Endometrium (tissue), 2 donors: Measurements from ENCODE around the gene RPL7A.
"Not testable (repeated sequence)": the region's sequence is repeated elsewhere in the genome, so short reads cannot be mapped to it uniquely, and the experiment has no call there.

ENCODE experiments used
- FAIRE-seq: peaks from 2 replicates; lab custom pipeline; 2012; peaks lifted over from hg19 to GRCh38; lab: Jason Lieb, UNC
- donor health status: control.
- donor health status: control.

Gene RPL7A

DNA sequence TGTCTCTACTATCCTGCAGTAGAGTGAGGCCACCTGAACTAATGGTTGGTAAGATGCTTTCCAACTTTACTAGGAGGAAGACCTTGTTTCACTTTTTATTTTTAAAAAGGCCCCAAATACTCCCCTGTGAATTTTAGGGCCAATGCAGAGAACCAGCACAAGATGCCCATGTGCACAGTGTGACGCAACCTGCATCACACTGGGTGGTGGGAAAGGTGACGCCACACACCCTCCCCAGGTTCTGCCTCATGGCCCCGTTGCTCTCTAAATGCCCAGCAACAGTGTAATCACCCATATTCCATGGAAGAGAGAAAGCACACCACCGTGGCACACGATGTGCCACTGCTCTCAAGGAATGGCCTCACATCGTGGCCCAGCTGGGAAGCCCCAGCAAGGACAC lies 21.4 kb downstream of the RPL7A start:
- no peak for FAIRE-seq

GRCh38 chr9:133369933-133370332 lies 21.9 kb downstream of the RPL7A start:
- no peak for FAIRE-seq

- no peak for FAIRE-seq
These were observed 22.7 kb downstream of the RPL7A start for GRCh38 chr9:133370685-133371084.

- no peak for FAIRE-seq
These were observed 23.3 kb downstream of the RPL7A start for GRCh38 chr9:133371261-133371711.

- FAIRE-seq = no peak
These were observed 24.1 kb downstream of the RPL7A start for GRCh38 chr9:133372144-133372543.

DNA sequence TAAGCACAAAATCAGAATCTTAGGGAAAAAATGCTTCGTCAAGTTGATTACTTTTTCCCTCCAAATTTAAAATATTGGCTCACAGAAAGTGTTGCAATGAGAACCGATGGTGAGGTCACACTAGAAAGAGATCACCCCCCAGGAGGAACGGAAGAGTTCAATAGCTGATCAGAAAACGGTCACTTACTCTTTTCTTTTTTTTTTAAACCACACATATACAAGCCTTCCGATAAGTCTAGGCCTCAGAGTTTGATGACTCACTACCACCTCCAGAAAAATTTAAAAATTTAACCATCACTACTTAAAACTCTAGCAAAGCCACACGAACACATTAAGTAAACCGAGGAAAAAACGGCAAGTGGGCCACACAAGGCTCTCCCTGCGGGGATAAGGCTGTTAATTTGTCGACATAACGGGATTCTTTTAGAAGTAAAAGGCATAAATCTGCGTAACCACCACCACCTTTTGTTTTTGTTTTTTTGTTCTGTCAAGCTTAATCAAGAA lies 26.6 kb downstream of the RPL7A start:
- FAIRE-seq = no peak

DNA sequence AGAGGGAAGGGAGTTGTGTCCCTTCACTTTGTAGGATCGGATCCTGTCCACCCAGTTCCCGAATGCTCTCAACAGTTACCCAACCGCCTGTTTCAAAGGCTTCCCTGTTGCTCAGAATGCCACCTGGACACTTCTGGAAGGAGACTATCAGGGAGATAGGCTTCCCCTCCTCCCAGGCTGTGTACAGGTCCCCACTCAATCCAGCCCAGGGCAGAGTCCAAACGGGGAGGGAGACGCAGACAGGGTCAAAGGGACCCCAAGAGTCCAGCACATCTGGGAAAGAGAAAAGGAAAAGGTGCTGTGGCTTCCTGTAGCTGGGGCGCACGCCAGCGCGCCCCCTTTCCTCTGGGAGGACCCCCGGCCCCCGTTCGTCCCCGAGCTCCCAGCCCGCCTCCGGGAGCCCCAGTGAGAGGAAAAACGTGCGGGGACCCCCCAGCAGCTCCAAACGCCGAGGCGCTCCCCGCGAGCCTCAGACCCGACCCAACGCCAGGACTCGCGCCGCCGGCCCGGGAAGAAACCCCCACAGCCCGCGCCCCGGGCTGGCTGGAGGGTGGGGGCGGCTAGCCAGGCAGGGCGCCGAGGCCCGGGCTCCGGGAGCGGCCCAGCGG lies 27.2 kb downstream of the RPL7A start:
- FAIRE-seq = no peak

- FAIRE-seq = no peak
These were observed 28.0 kb downstream of the RPL7A start, which contains the start of the genes STKLD1 and SURF4 for GRCh38 chr9:133375724-133376654. STKLD1 (plus strand) TSS chr9:133376366; CDS start chr9:133376474, 108 bp downstream. SURF4 (minus strand) TSS chr9:133376060; CDS start chr9:133375969, 91 bp downstream.

DNA sequence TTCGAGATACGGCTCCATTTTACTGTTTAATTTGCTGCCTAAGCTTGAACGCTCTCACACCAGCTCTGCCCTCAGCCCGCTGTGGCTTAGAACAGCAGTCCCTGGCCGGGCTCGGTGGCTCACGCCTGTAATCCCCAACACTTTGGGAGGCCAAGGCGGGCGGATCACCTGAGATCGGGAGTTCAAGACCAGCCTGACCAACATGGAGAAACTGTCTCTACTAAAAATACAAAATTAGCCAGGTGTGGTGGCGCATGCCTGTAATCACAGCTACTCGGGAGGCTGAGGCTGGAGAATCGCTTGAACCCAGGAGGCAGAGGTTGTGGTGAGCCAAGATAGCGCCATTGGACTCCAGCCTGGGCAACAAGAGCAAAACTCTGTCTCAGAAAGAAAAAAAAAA lies 29.3 kb downstream of the RPL7A start:
- FAIRE-seq = not testable (repeated sequence)

DNA sequence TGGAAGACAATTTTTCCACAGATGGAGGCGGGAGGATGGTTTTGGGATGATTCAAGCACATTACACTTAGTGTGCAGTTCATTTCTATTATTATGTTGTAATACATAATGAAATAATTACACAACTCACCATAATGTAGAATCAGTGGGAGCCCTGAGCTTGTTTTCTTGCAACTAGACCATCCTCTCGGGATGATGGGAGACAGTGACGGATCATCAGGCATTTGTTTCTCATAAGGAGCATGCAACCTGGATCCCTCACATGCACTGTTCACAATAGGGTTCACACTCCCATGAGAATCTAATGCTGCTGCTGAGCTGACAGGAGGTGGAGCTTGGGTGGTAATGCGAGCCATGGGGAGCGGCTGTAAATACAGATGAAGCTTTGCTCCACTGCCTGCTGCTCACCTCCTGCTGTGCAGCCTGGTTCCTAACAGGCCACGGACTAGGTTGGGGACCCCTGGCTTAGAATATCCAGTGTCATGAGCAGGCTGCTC lies 29.8 kb downstream of the RPL7A start:
- FAIRE-seq = no peak

DNA sequence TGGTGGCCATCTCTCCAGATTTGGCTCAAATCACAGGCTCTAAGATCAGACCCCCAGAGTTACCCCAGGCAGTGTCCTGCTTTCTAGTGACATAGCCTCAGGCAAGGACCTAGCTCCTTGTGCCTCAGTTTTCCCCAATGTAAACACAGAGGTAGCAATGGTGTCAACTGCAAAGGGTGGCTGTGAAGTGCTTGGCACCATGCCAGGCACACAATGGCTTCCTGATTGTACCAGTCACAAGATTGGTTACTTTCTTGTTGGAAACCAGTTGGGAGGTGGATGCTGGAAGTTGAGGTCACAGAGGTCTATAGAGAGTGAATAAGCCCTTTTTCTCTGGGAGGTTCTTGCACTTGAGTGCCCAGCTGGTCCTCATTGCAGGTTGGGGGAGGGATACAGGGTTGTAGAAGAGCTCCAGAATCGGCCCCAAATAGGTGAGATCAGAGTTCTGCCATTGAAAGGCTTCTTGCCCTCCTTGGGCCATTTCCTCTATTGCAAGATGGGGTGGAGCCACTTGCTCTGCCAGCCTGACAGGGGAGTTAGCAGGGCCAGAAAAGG lies 30.5 kb downstream of the RPL7A start:
- no peak for FAIRE-seq

- no peak for FAIRE-seq
These were observed 31.4 kb downstream of the RPL7A start for GRCh38 chr9:133379153-133380086.

DNA sequence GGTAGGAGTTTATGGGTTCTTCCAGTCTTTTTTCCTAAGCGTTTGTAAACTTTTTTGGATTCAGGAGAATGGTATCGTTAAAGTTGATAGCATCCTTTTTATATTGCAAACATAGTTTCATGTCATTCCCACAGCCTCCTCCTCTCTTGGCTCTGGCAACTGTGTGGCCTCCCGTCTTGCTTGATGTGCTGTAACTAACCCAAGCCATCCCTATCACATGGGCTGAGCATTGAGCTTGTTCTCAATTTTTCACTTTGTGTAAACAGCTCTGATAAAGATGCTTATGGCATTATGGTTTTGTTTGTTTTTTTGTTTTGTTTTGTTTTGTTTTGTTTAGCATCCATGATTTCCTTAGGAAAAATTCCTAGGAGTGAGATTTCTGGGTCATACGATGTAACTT lies 32.7 kb downstream of the RPL7A start:
- FAIRE-seq = no peak

GRCh38 chr9:133382507-133383141 lies 34.6 kb downstream of the RPL7A start:
- FAIRE-seq = no peak

- no peak for FAIRE-seq
These were observed 35.4 kb downstream of the RPL7A start for GRCh38 chr9:133383438-133383837.

GRCh38 chr9:133384736-133385321 lies 36.8 kb downstream of the RPL7A start:
- FAIRE-seq = no peak

DNA sequence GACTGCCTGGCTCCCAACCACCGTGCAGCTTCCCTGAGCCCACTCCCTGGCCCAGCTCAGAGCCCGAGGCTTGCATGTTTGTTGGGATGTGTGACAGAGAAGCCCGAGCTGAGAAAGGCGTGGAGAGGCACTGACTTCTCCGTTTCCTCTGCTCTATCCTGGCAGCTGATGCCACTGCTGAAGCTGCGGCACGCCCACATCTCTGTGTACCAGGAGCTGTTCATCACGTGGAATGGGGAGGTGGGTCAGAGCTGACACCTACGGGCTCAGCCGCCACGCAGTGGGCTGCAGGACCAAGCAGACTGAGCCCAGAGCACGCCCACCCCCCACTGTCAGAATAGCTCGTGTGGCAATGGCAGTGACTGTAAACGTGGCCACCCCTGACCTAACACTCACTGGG lies 37.4 kb downstream of the RPL7A start:
- no peak for FAIRE-seq

DNA sequence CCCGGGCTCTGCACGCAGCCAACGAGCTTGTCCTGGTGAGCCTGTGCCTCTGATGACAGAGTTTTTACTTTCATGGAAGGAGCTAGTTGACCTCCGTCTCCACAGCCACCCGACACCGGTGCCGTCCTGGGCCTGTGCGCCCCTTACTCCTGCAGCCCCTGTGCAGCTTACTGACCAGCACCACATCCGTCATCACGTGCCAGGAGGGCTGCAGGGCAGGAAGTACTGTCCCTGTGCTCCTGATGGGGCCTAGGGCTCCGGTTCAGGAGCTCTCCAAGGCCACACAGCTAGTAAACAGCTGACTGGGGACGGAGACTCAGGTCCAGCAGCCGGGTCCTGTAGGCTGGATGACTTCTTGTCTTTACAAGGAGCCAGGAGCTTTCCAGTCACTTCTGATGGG lies 38.3 kb downstream of the RPL7A start:
- FAIRE-seq = no peak

DNA sequence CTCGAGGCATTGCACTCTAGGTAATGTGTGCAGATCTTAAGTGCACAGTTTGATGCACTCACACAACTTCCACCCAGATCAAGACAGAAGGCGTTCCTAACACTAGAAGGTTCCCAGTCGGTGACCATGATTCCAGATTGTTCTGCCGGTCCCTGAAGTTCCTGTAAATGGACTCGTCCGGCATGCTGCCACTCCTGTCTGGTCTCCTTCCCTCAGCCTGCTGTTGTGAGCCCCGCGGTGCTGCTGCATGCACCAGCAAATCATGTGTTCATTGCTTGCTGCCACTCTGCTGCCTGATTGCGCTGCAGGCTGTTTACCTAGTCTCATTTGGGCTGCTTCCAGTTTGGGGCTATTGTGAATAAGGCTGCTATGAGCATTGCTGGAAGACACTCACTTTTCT lies 39.7 kb downstream of the RPL7A start:
- no peak for FAIRE-seq

GRCh38 chr9:133389025-133389557 lies 41.1 kb downstream of the RPL7A start:
- no peak for FAIRE-seq
